ENCODE measurements around the gene EPYC.

GRCh38 chr12:90916516-90916915, 88.3 kb downstream of the EPYC start:
- TF ChIP-seq CTCF (CRISPR knock-in tag; IDR thresholded peaks at IDR 0.05) (no peak), HOMEZ (CRISPR knock-in tag; IDR thresholded peaks at IDR 0.05; ENCODE audit: low read depth) (no peak), ZNF263 (CRISPR knock-in tag; IDR thresholded peaks at IDR 0.05) (no peak), BRD4 (CRISPR knock-in tag; IDR thresholded peaks at IDR 0.05) (no peak), BRCA1 (CRISPR knock-in tag; IDR thresholded peaks at IDR 0.05) (no peak)
